SK-N-SH (cell line): Measurements from ENCODE around the gene REM1. TPM values are rescaled to one million over a fixed set of nuclear protein-coding genes. Genes with fewer than 3 reads are reported as not detected.

Experiments
- CTCF ChIA-PET: fragments of 300-600, 350-600 bp; formaldehyde crosslinking; extraction: SDS; loops from one replicate; lab custom pipeline; 2021; lab: Yijun Ruan, JAX
- POLR2A ChIA-PET: fragments of 350-600 bp; sonication (Branson Sonifier 250); formaldehyde crosslinking; extraction: SDS; loops from one replicate; lab custom pipeline; 2020; ENCODE audit warnings: antibody characterized with exemption, inconsistent platforms; lab: Yijun Ruan, JAX
- DNase-seq: peaks from one replicate; pipeline ENCODE4 v3.0.0; 2012
- H2AFZ ChIP-seq: fragments of 200-600 bp; sonication (generic); 2 replicates; pipeline ENCODE4 v1.8.1; 2016; ENCODE audit warnings: antibody characterized with exemption, mild to moderate bottlenecking, low read depth
- H3F3A ChIP-seq: fragments of 200-600 bp; sonication (generic); replicated peaks from 2 replicates; pipeline ENCODE3; 2016; ENCODE audit warnings: antibody characterized with exemption, mild to moderate bottlenecking; ENCODE audit not compliant: insufficient read depth
- H3K27ac ChIP-seq, 2 experiments: fragments of 200-500 bp in 1 of 2; fragments of 200-600 bp in 1 of 2; sonication (Bioruptor generic) in 1 of 2; sonication (generic), shearing (Covaris generic) in 1 of 2; 2 replicates each; pipeline versions ENCODE4 v1.5.1 to v1.6.1; 2014 to 2016; ENCODE audit warnings: low read depth in 2 of 2, inconsistent platforms in 1 of 2, low read length in 1 of 2, mild to moderate bottlenecking in 1 of 2, mixed read lengths in 1 of 2
- H3K27me3 ChIP-seq: fragments of 200-600 bp; sonication (generic), shearing (Covaris generic); 2 replicates; pipeline ENCODE4 v1.6.1; 2016; ENCODE audit warnings: mixed run types; ENCODE audit not compliant: insufficient read depth
- H3K36me3 ChIP-seq, 2 experiments: fragments of 200-500 bp in 1 of 2; fragments of 200-600 bp in 1 of 2; sonication (Bioruptor generic) in 1 of 2; sonication (generic) in 1 of 2; replicated peaks in 1 of 2; 2 replicates each; pipeline versions ENCODE3 to v1.5.1; 2014 to 2016; ENCODE audit warnings: low read length in 1 of 2, mild to moderate bottlenecking in 1 of 2; ENCODE audit not compliant: insufficient read depth in 2 of 2, control insufficient read depth in 1 of 2
- H3K4me1 ChIP-seq, 2 experiments: fragments of 200-500 bp in 1 of 2; fragments of 200-600 bp in 1 of 2; sonication (Bioruptor generic) in 1 of 2; sonication (generic), shearing (Covaris generic) in 1 of 2; 2 replicates each; pipeline versions ENCODE4 v1.5.1 to v1.6.1; 2014 to 2016; ENCODE audit warnings: low read depth in 1 of 2, low read length in 1 of 2, mixed run types in 1 of 2; ENCODE audit not compliant: insufficient read depth in 2 of 2, control insufficient read depth in 1 of 2
- H3K4me2 ChIP-seq: fragments of 200-600 bp; sonication (generic), shearing (Covaris generic); 2 replicates; pipeline ENCODE4 v1.6.1; 2017; ENCODE audit warnings: mixed run types
- H3K4me3 ChIP-seq, 2 experiments: fragments of 200-500 bp in 1 of 2; fragments of 200-600 bp in 1 of 2; sonication (Bioruptor generic) in 1 of 2; sonication (generic), shearing (Covaris generic) in 1 of 2; 2 replicates each; pipeline versions ENCODE4 v1.5.1 to v1.8.1; 2014 to 2016; ENCODE audit warnings: low read depth in 2 of 2, inconsistent platforms in 1 of 2, low read length in 1 of 2, mild to moderate bottlenecking in 1 of 2, mixed read lengths in 1 of 2, moderate library complexity in 1 of 2
- H3K79me2 ChIP-seq: fragments of 200-600 bp; sonication (generic); 2 replicates; pipeline ENCODE4 v1.8.1; 2017; ENCODE audit warnings: mild to moderate bottlenecking; ENCODE audit not compliant: insufficient read depth
- H3K9ac ChIP-seq: fragments of 200-600 bp; sonication (generic); 2 replicates; pipeline ENCODE4 v1.6.1; 2017; ENCODE audit warnings: mixed run types
- H3K9me2 ChIP-seq: fragments of 200-600 bp; sonication (generic); 2 replicates; pipeline ENCODE4 v1.6.1; 2017; ENCODE audit warnings: mixed run types
- H3K9me3 ChIP-seq: fragments of 200-600 bp; sonication (generic); 2 replicates; pipeline ENCODE4 v1.6.1; 2017; ENCODE audit warnings: mixed run types, mild to moderate bottlenecking, moderate library complexity
- H4K20me1 ChIP-seq: fragments of 200-600 bp; sonication (generic); 2 replicates; pipeline ENCODE4 v1.6.1; 2017; ENCODE audit warnings: mild to moderate bottlenecking, mixed run types; ENCODE audit not compliant: insufficient read depth
- FOSL2 ChIP-seq: IDR thresholded peaks from 2 replicates; pipeline ENCODE4 v1.4.0; 2012; ENCODE audit warnings: low read depth, mild to moderate bottlenecking, moderate library complexity, borderline replicate concordance
- FOXM1 ChIP-seq: IDR thresholded peaks from 2 replicates; pipeline ENCODE4 v1.4.0; 2012; ENCODE audit warnings: low read depth, mild to moderate bottlenecking
- NFIC ChIP-seq: IDR thresholded peaks from 2 replicates; pipeline ENCODE4 v1.4.0; 2012; ENCODE audit warnings: borderline replicate concordance
- NRF1 ChIP-seq: IDR thresholded peaks from 2 replicates; pipeline ENCODE4 v1.6.1; 2012; ENCODE audit warnings: low read depth, mild to moderate bottlenecking, low read length
- RAD21 ChIP-seq: IDR thresholded peaks from 2 replicates; pipeline ENCODE4 v1.6.1; 2012; ENCODE audit warnings: mild to moderate bottlenecking, low read length
- RFX5 ChIP-seq: IDR thresholded peaks from 2 replicates; pipeline ENCODE4 v1.6.1; 2012; ENCODE audit warnings: mild to moderate bottlenecking, improper control_type of control experiment, low read length
- TAF1 ChIP-seq: IDR thresholded peaks from 2 replicates; pipeline ENCODE4 v1.6.1; 2012; ENCODE audit warnings: low read depth, mild to moderate bottlenecking, low read length, moderate library complexity, borderline replicate concordance
- USF1 ChIP-seq: IDR thresholded peaks from 2 replicates; pipeline ENCODE4 v1.4.0; 2012; ENCODE audit warnings: low read depth, borderline replicate concordance
- whole genome bisulfite sequencing: methylation state at CpG from one replicate; pipeline ENCODE4 v1.1.6; 2017; ENCODE audit warnings: low lambda C conversion rate; 5-methylcytosine and 5-hydroxymethylcytosine counted together
- polyA plus RNA-seq, 3 experiments: library from polyadenylated mRNA; depleted of rRNA; stranded (reverse); fragments of >200 nt; gene quantifications; 2 replicates each; pipeline ENCODE4 v1.2.3, GENCODE V29; 2012
- TF ChIP-seq, protein P1 (sequence below): fragments of 150-350 bp; IDR thresholded peaks from 2 replicates; pipeline ENCODE4 v1.6.1; 2017; ENCODE audit warnings: antibody characterized with exemption, low read length, low read depth, borderline replicate concordance
- TF ChIP-seq, protein P2 (sequence below): fragments of 150-350 bp; IDR thresholded peaks from 2 replicates; pipeline ENCODE4 v1.6.1; 2016; ENCODE audit warnings: mild to moderate bottlenecking, low read depth, low read length
- TF ChIP-seq, protein P3 (sequence below): IDR thresholded peaks from 2 replicates; pipeline ENCODE4 v1.4.0; 2012; ENCODE audit warnings: low read depth

Gene REM1
- polyA plus RNA-seq, 1 of the 3 experiments (the other 2 are of a cell fraction) = 7.1 TPM

GRCh38 chr20:31446084-31446819 lies 28.8 kb upstream of the REM1 start:
- CTCF ChIA-PET = interaction anchor here (1.1 kb wide), 1 partner anchor 57 kb away, joined by 3 read pairs; no protein-coding TSS in a partner anchor
- WGBS = 29% methylated on average over 12 of the region's 12 CpGs

DNA sequence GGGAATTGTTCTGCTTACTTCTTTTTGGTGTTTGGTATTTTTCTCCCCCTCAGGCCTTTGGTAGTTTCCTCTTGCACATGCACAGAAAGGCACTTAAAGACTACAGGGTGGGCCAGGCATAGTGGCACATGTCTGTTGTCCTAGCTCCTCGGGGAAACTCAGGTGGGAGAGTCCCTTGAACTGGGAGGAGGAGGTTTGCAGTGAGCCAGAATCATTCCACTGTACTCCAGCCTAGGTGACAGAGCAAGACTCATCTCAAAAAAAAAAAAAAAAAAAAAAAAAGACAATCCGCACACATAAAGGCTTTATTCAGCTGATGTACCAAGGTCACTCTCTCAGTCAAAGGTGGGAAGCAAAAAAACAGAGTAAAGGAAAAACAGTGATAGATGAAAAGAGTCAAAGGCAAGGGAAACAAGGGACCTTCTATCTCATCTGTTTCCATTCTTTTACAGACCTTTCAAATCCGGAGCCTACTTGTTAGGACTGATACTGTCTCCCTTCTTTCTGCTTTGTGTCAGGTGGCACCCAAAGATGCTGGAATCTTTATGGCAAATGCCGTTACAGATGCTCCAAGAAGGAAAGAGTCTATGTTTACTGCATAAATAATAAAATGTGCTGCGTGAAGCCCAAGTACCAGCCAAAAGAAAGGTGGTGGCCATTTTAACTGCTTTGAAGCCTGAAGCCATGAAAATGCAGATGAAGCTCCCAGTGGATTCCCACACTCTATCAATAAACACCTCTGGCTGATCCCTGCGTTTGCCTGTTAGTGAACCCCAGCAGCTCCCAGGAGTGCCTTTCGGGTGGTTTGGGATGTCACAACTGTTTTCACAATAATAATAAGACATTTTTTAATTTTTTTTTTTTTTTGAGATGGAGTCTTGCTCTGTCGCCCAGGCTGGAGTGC lies 25.3 kb upstream of the REM1 start:
- no peak for DNase-seq
- H3F3A ChIP-seq = peaks cover 6% of the 10 kb centered on the region
- ChIA-PET CTCF (interaction anchor here (1.0 to 2.2 kb wide), 3 partner anchors 9 to 54 kb away, joined by 3 to 14 read pairs (median 10); partner anchors contain the start of gene DEFB123), POLR2A (no interaction called here)
- H2AFZ ChIP-seq = no peak overlapping the region
- no peaks in the 10 kb centered on the region for H3K79me2 ChIP-seq
- no peaks in the 10 kb centered on the region for H3K4me1 ChIP-seq
- no peaks in the 10 kb centered on the region for H3K9me3 ChIP-seq
- peaks cover 12% of the 10 kb centered on the region; the same call in 1 of the 2 replicates for H3K27me3 ChIP-seq
- TF ChIP-seq RAD21 (no peak), TAF1 (no peak), USF1 (no peak), NRF1 (no peak), FOXM1 (no peak)
- TF ChIP-seq, protein P1, sequence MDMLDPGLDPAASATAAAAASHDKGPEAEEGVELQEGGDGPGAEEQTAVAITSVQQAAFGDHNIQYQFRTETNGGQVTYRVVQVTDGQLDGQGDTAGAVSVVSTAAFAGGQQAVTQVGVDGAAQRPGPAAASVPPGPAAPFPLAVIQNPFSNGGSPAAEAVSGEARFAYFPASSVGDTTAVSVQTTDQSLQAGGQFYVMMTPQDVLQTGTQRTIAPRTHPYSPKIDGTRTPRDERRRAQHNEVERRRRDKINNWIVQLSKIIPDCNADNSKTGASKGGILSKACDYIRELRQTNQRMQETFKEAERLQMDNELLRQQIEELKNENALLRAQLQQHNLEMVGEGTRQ = no peak
- TF ChIP-seq, protein P2, sequence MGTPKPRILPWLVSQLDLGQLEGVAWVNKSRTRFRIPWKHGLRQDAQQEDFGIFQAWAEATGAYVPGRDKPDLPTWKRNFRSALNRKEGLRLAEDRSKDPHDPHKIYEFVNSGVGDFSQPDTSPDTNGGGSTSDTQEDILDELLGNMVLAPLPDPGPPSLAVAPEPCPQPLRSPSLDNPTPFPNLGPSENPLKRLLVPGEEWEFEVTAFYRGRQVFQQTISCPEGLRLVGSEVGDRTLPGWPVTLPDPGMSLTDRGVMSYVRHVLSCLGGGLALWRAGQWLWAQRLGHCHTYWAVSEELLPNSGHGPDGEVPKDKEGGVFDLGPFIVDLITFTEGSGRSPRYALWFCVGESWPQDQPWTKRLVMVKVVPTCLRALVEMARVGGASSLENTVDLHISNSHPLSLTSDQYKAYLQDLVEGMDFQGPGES = no peak
- H3K9me2 ChIP-seq = no peaks in the 10 kb centered on the region
- no peak overlapping the region for H3K9ac ChIP-seq
- no peak overlapping the region for H3K4me2 ChIP-seq
- 25% methylated on average over 8 of the region's 8 CpGs for WGBS
- H3K27ac ChIP-seq = no peak overlapping the region
- H3K36me3 ChIP-seq = no peaks in the 10 kb centered on the region
- H3K4me3 ChIP-seq = no peak overlapping the region
- H4K20me1 ChIP-seq = no peaks in the 10 kb centered on the region

More at GRCh38 chr20:31446084-31446819, 28.8 kb upstream of the REM1 start:
- TF ChIP-seq, protein P3, sequence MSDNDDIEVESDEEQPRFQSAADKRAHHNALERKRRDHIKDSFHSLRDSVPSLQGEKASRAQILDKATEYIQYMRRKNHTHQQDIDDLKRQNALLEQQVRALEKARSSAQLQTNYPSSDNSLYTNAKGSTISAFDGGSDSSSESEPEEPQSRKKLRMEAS = no peak
- no peak for TF ChIP-seq NFIC
- no peak for TF ChIP-seq RFX5
- TF ChIP-seq FOSL2 = no peak
- no peak for TF ChIP-seq USF1
- TF ChIP-seq, all 33 proteins: peak for 0
- H3F3A ChIP-seq = no peaks in the 10 kb centered on the region
- H3K9me3 ChIP-seq = no peaks in the 10 kb centered on the region
- no peak overlapping the region for H3K4me3 ChIP-seq
- POLR2A ChIA-PET = no interaction called here
- H3K4me2 ChIP-seq = no peak overlapping the region
- no peak for DNase-seq
- no peaks in the 10 kb centered on the region for H3K79me2 ChIP-seq
- H3K36me3 ChIP-seq = no peaks in the 10 kb centered on the region
- no peaks in the 10 kb centered on the region for H4K20me1 ChIP-seq
- H3K9ac ChIP-seq = no peak overlapping the region
- H2AFZ ChIP-seq = no peak overlapping the region
- H3K27ac ChIP-seq = no peak overlapping the region
- no peaks in the 10 kb centered on the region for H3K4me1 ChIP-seq
- H3K27me3 ChIP-seq = peaks cover 24% of the 10 kb centered on the region; the same call in 1 of the 2 replicates
- no peaks in the 10 kb centered on the region for H3K9me2 ChIP-seq
